Measurements from ENCODE around the gene MTHFD1. TPM values are rescaled to one million over a fixed set of nuclear protein-coding genes. Genes with fewer than 3 reads are reported as not detected.

MTHFD1 gene
- total RNA-seq, 2 experiments from 2014 or later, result 237 to 241 TPM

- DNase-seq (no peak), ATAC-seq (no peak)
- Mint-ChIP-seq H3K4me3 (no peak overlapping the region), H3K27me3 (no peaks in the 10 kb centered on the region), H3K9me3 (no peaks in the 10 kb centered on the region), H3K36me3 (ENCODE audit: low read depth) (peaks cover 13% of the 10 kb centered on the region), H3K27ac (no peak overlapping the region), H3K4me1 (ENCODE audit: low read depth) (peaks cover 29% of the 10 kb centered on the region)
- no peak for TF ChIP-seq CTCF (IDR thresholded peaks at IDR 0.05)
- intact Hi-C loops (cut with micrococcal nuclease), result loop anchor here (10.0 kb wide), 1 partner anchor 132 kb away; no protein-coding TSS in a partner anchor
- POLR2A ChIA-PET, result interaction anchor here (1.0 to 1.1 kb wide), 2 partner anchors 10 to 12 kb away, joined by 3 to 4 read pairs; no protein-coding TSS in a partner anchor
- CTCF ChIA-PET, result interaction anchor here (2.5 kb wide), 1 partner anchor 47 kb away, joined by 9 read pairs; no protein-coding TSS in a partner anchor
These were observed 88.3 kb downstream of the MTHFD1 start for GRCh38 chr14:64476438-64476837.

DNA sequence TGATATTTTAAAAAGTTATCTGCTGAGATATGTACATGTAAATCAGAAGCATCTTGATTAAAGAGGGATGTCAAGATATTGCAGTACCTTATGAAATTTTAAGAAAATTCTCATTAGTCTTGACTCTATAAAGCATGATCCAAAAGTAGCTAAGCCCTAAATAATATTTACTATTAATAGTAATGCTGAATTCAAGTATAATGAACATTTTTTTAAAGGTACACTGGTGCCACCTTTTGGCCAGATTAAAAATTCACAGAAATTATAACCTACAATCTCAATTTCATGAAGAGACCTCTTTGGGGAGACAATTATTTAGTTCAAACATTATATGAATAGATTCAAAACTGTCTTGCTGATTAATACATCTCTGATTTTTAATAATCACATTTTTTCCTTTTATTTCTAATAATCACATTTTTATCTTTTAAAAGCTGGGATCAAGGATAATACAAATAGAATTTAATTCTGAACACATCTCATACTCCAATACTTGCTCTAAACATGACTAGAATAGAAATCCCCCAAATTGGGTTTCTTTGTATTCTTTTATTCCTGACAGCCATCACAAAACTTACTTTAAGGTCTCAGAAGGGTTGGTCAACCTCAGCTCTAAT is 90.6 kb downstream of the MTHFD1 start:
- peak; percentile 64 for TF ChIP-seq CTCF (IDR thresholded peaks at IDR 0.05)
- no peak for DNase-seq
- POLR2A ChIA-PET, result interaction anchor here (1.1 kb wide), 1 partner anchor 26 kb away, joined by 4 read pairs; the partner anchor contains the start of gene ZBTB1
- no peak overlapping the region for H3K27ac Mint-ChIP-seq
- no peak overlapping the region for H3K4me3 Mint-ChIP-seq
- ATAC-seq, result no peak
- CTCF ChIA-PET, result interaction anchor here (0.6 to 3.9 kb wide), 29 partner anchors 8 to 158 kb away, joined by 3 to 45 read pairs (median 6); partner anchors contain the start of genes AKAP5 and MTHFD1
- peaks cover 26% of the 10 kb centered on the region for H3K4me1 Mint-ChIP-seq (ENCODE audit: low read depth)
- no peaks in the 10 kb centered on the region for H3K9me3 Mint-ChIP-seq
- H3K27me3 Mint-ChIP-seq, result no peaks in the 10 kb centered on the region
- intact Hi-C loops (cut with micrococcal nuclease), result loop anchor here (10.0 kb wide), 1 partner anchor 134 kb away; no protein-coding TSS in a partner anchor
- peaks cover 15% of the 10 kb centered on the region for H3K36me3 Mint-ChIP-seq (ENCODE audit: low read depth)

DNA sequence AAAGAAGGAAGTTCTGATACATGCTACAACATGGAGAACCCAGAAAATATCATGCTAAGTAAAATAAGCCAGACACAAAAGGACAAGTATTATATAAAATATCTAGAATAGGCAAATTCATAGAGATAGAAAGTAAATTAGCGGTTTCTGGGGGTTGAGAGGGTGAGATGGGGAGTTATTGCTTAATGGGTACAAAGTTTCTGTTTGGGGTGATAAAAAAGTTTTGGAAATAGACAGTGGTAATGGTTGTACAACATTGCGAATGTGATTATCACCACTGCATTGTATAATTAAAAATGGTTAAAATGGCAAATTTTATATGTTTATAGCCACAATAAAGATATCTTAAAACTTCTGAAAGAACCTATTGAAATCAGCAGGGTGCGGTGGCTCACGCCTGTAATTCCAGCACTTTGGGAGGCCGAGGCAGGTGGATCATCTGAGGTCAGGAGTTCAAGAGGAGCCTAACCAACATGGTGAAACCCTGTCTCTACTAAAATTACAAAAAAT is 100.5 kb downstream of the MTHFD1 start:
- CTCF ChIA-PET, result interaction anchor here (0.7 to 1.5 kb wide), 4 partner anchors 9 to 40 kb away, joined by 3 to 6 read pairs (median 3); no protein-coding TSS in a partner anchor
- H3K4me1 Mint-ChIP-seq (ENCODE audit: low read depth), result peaks cover 40% of the 10 kb centered on the region
- ATAC-seq (no peak), DNase-seq (no peak)
- no peak overlapping the region for H3K27ac Mint-ChIP-seq
- H3K27me3 Mint-ChIP-seq, result no peaks in the 10 kb centered on the region
- peaks cover 60% of the 10 kb centered on the region for H3K36me3 Mint-ChIP-seq (ENCODE audit: low read depth)
- POLR2A ChIA-PET, result no interaction called here
- no peaks in the 10 kb centered on the region for H3K9me3 Mint-ChIP-seq
- no peak for TF ChIP-seq CTCF (IDR thresholded peaks at IDR 0.05)
- H3K4me3 Mint-ChIP-seq, result no peak overlapping the region
- intact Hi-C loops (cut with micrococcal nuclease), result no loop called here

- H3K9me3 Mint-ChIP-seq, result no peaks in the 10 kb centered on the region
- H3K4me1 Mint-ChIP-seq (ENCODE audit: low read depth), result peaks cover 51% of the 10 kb centered on the region
- H3K36me3 Mint-ChIP-seq (ENCODE audit: low read depth), result peaks cover 59% of the 10 kb centered on the region
- DNase-seq, result no peak
- TF ChIP-seq CTCF (IDR thresholded peaks at IDR 0.05), result no peak
- CTCF ChIA-PET, result interaction anchor here (0.9 to 3.3 kb wide), 5 partner anchors 8 to 61 kb away, joined by 3 to 16 read pairs (median 4); no protein-coding TSS in a partner anchor
- no peaks in the 10 kb centered on the region for H3K27me3 Mint-ChIP-seq
- H3K27ac Mint-ChIP-seq, result no peak overlapping the region
- no peak overlapping the region for H3K4me3 Mint-ChIP-seq
- POLR2A ChIA-PET, result interaction anchor here (0.5 to 2.9 kb wide), 2 partner anchors 9 to 12 kb away, joined by 3 to 19 read pairs; partner anchors contain the start of genes ZBTB1 and ZBTB25
- no peak for ATAC-seq
- intact Hi-C loops (cut with micrococcal nuclease), result no loop called here
These were observed 103.5 kb downstream of the MTHFD1 start for GRCh38 chr14:64491637-64492036.

DNA sequence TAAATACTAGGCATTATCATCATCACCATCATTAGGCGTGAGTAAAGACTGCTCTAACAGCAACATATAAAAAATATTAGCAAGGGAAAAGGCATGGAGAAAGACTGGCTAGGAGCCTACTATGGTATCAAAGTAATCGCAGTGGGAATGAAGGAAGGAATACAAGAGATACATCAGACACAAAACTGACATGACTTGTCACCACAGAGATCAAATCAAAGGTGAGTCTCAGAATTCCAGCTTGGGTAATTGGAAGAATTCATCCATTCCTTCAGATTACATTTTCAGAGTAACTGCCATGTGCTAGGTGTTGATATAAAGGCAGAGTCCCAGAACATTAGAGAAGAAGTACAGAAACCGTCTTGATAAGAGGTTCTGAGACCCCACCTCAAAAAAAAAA is 105.3 kb downstream of the MTHFD1 start:
- CTCF ChIA-PET, result interaction anchor here (0.7 to 2.0 kb wide), 7 partner anchors 15 to 149 kb away, joined by 3 to 8 read pairs (median 3); no protein-coding TSS in a partner anchor
- H3K27me3 Mint-ChIP-seq, result no peaks in the 10 kb centered on the region
- no peaks in the 10 kb centered on the region for H3K9me3 Mint-ChIP-seq
- H3K4me3 Mint-ChIP-seq, result no peak overlapping the region
- intact Hi-C loops (cut with micrococcal nuclease), result no loop called here
- peaks cover 57% of the 10 kb centered on the region for H3K36me3 Mint-ChIP-seq (ENCODE audit: low read depth)
- DNase-seq, result no peak
- ATAC-seq, result no peak
- TF ChIP-seq CTCF (IDR thresholded peaks at IDR 0.05), result no peak
- POLR2A ChIA-PET, result interaction anchor here (1.5 to 1.9 kb wide), 2 partner anchors 10 to 11 kb away, joined by 5 to 9 read pairs; partner anchors contain the start of genes ZBTB1 and ZBTB25
- H3K4me1 Mint-ChIP-seq (ENCODE audit: low read depth), result peaks cover 56% of the 10 kb centered on the region
- H3K27ac Mint-ChIP-seq, result peak overlapping the region; percentile 1
